GM12891 (cell line): ENCODE data around the gene SIGLEC8.
"Not testable (repeated sequence)": the region's sequence is repeated elsewhere in the genome, so short reads cannot be mapped to it uniquely, and the experiment has no call there.

Experiments
- DNase-seq: peaks from one replicate; pipeline ENCODE4 v3.0.0; 2011; ENCODE audit warnings: low spot score; ENCODE audit not compliant: insufficient read length
- FAIRE-seq: peaks from 2 replicates; lab custom pipeline; 2011; peaks lifted over from hg19 to GRCh38; lab: Jason Lieb, UNC
- PAX5 ChIP-seq: IDR thresholded peaks from 2 replicates; pipeline ENCODE4 v1.6.1; 2011; ENCODE audit warnings: low read length, moderate library complexity, mild to moderate bottlenecking; ENCODE audit not compliant: insufficient read depth, severe bottlenecking
- POLR2A ChIP-seq: IDR thresholded peaks from 2 replicates; pipeline ENCODE4 v1.6.1; 2011; ENCODE audit warnings: low read depth, low read length, control low read depth
- POLR2AphosphoS5 ChIP-seq: IDR thresholded peaks from 2 replicates; pipeline ENCODE4 v1.6.1; 2011; ENCODE audit warnings: low read depth, low read length, control low read depth
- POU2F2 ChIP-seq: IDR thresholded peaks from 2 replicates; pipeline ENCODE4 v1.6.1; 2011; ENCODE audit warnings: low read depth, mild to moderate bottlenecking, control low read depth, low read length, moderate library complexity
- SPI1 ChIP-seq: IDR thresholded peaks from 2 replicates; pipeline ENCODE4 v1.6.1; 2011; ENCODE audit warnings: low read depth, low read length, control low read depth
- TAF1 ChIP-seq: IDR thresholded peaks from 2 replicates; pipeline ENCODE4 v1.6.1; 2011; ENCODE audit warnings: low read depth, low read length, control low read depth

The SIGLEC8 gene

DNA sequence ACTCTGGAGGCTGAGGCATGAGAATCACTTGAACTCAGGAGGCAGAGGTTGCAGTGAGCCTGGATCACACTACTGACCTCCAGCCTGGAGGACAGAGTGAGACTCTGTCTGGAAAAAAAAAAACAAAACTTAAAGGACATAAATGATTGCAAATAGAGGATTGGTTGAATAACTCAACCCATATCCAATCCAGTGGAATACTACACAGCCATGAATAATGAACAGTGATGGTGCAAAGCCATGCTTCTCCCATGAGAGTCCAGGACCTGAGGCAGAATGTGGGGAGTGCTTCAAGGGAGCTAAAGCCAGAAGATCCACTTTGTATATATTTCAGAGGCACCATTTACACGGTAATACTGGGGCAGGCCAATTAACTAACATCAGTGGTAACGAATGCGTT is 17.9 kb upstream of the SIGLEC8 start:
- no peak for TF ChIP-seq POLR2AphosphoS5
- no peak for TF ChIP-seq TAF1
- TF ChIP-seq POU2F2: no peak
- no peak for TF ChIP-seq SPI1
- TF ChIP-seq PAX5: no peak
- no peak for TF ChIP-seq POLR2A
- no peak for FAIRE-seq

DNA sequence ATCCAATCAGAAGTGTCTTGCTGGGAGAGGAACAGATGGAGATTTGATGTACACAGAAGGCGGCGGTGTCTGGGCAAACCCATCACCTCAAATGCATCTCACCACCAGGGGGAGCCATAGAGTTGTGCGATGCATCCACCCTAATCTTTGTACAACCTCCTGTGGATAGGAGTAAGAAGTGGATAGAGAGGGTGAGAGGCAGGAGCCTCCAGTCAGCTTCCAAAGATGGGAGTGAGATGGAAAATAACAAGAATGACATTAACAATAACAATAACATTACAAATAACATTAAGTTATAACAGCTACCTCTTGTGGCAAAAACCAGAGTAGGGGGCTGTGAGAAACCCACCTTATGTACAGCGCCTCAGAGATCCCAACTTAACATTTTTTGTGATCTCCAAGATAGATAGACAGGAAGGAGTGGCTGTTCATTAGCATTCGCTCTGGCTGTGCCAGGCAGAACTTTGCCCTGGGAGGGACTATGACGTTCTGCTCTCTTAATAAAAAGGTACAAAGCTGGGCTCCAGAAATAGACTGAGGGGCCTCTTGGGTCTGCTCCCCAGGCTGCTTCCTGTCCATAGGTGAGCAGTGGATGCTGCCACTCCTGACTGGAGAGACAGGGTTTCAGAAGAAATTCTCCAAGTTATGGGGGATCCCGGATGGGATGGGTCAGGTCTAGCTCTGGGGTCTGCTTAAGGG is 14.9 kb upstream of the SIGLEC8 start:
- FAIRE-seq (peak; percentile 92), DNase-seq (peak; percentile 52)
- TF ChIP-seq POLR2A (no peak), PAX5 (no peak), TAF1 (no peak), SPI1 (no peak), POLR2AphosphoS5 (no peak), POU2F2 (no peak)

More for the DNA sequence above, 17.9 kb upstream of the SIGLEC8 start:
- no peak for DNase-seq

DNA sequence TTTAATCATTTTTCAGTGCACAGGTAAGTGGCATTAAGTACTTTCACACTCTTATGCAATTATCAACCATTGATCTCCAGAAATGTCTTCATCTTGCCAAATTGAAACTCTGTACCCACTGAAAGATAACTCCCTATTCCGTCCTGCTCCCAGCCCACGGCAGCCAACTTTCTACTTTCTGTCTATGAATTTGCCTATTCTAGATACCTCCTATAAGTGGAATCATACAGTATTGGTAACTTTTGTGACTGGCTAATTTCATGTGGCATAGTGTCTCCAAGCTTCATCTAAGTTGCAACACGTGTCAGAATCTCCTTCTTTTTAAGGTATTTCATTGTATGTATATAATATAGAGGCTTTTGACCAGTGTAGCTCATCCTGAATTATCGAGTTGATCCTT is 14.4 kb upstream of the SIGLEC8 start:
- no peak for DNase-seq
- no peak for FAIRE-seq
- TF ChIP-seq POLR2AphosphoS5 (no peak), TAF1 (no peak), PAX5 (no peak), POLR2A (no peak)

DNA sequence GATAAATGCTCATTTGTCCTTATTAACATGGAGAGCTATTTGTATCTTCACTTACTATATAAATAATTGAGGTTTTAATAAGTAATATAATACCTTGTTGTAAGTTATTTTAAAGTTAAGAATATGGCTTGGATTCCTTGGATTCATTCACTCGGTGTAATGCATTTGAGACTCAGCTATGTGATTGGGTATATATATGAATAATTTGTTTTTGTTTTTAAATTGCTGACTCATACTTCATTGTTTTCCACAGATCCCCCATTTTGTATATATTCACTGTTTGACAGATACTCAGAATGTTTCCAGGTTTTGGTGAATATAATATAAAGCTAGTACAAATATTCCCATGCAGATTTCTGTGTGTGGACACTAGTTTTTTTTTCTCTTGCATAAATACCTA is 13.3 kb upstream of the SIGLEC8 start:
- FAIRE-seq (no peak), DNase-seq (no peak)
- TF ChIP-seq TAF1 (no peak), POLR2A (no peak), PAX5 (no peak)

DNA sequence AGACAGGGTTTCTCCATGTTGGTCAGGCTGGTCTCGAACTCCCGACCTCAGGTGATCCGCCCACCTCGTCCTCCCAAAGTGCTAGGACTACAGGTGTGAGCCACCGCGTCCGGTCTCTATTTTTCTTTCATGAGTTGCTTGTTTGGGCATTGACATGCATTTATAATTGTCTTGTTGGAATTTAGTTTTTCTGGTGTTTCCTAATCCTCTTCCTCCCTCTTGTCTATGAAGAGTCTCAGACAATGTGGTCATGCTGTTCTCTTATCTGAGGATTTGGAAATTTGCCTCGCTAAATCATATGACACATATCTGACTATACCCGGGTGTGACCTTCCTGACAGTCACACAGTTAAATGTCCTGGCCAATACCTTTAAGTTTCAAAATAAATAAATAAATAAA is 12.7 kb upstream of the SIGLEC8 start:
- FAIRE-seq (no peak), DNase-seq (no peak)
- no peak for TF ChIP-seq PAX5
- no peak for TF ChIP-seq TAF1
- TF ChIP-seq POLR2AphosphoS5: no peak
- TF ChIP-seq POU2F2: no peak
- no peak for TF ChIP-seq POLR2A
- TF ChIP-seq SPI1: no peak

DNA sequence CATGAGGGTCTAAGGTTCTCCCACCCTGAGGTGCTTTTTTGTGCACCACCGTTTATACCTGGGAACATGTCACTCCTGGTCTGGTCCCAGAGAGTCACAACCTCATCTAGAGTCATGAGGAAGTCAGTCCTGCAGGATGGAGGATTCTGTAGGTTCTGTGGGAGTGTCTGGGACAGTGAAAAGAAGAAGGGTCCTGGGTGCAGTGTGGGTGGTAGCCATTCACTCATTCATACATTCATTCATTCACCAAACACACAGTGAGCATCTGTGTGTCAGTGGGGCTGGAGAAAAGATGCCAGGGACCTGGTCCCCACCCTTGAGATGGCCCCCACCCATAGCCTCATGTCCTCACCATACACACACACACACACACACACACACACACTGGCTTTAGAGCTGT is 11.4 kb upstream of the SIGLEC8 start:
- DNase-seq (no peak), FAIRE-seq (no peak)

DNA sequence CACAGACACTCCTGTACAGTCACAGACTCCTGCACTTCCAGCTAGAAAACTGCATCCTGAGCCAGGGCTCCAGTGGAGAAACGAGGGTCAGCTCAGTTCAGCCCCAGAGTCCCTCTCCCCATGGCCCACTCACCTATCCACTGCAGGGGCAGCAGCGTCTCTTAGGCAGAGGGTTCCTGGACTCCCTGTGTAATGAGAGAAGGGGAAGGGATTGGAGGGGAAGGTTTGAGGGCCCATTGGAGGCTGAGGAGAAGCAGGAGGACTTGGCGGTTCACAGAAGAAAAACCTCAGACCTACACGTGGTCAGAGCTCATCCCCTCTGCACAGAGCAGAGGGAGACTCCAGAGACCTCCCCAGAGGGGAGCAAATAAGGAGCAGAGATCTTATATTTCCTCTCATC is 10.9 kb upstream of the SIGLEC8 start:
- DNase-seq (no peak), FAIRE-seq (no peak)
- TF ChIP-seq POU2F2: no peak
- no peak for TF ChIP-seq TAF1
- no peak for TF ChIP-seq POLR2A
- TF ChIP-seq POLR2AphosphoS5: no peak
- TF ChIP-seq SPI1: no peak
- no peak for TF ChIP-seq PAX5

More for the DNA sequence above, 11.4 kb upstream of the SIGLEC8 start:
- TF ChIP-seq TAF1 (no peak), POU2F2 (no peak), PAX5 (no peak), POLR2AphosphoS5 (no peak), POLR2A (no peak)

DNA sequence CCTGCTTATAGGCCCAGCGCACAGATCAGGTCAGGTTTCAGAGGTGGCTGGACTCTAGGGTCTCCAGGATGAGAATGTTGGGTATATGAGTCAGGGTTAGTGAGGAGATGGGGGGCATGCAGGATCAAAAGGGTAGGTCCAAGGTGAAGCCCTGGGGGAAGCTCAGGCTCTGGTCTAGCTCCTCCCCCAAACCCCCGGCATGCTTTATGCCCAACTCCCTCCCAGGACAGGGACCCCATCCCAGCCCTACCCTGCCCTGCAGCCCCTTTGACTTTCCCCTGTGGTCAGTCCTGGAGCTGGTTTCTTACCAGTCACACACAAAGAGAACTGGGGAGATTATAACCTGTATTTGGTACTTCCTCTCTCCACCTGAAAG is 10.3 kb upstream of the SIGLEC8 start:
- FAIRE-seq (no peak), DNase-seq (no peak)
- TF ChIP-seq PAX5: no peak
- TF ChIP-seq POU2F2: no peak
- TF ChIP-seq TAF1: no peak
- no peak for TF ChIP-seq POLR2AphosphoS5
- TF ChIP-seq SPI1: no peak
- no peak for TF ChIP-seq POLR2A

DNA sequence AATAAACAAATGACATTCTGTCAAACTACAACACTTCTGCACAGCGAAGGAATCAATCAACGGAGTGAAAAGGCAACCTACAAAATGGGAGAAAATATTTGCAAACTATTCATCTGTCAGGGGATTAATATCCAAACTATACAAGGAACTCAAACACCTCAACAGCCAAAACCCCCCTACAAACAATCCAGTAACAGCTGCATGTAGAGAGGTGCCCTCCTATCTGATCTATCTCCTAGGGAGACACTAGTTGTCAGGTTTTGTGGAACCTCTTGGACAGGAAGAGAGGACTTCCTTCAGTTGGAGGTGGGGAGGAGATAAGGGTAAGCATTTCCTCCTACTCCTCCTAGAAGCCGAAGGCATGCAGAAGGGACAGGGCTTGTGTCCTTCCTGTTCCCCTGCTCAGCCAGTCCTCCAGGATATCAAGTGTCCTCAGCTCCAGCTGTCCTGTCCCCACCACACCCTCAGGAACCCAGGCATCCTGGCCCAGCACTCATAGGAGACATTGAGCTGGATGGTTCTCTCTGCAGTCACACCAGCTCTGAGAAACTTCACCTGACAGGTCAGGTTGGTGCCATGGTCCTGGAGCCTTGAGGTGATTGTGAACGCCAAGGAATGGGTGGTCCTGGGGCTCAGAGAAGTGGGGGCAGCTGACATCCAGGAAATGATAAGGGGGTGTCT is 9.8 kb upstream of the SIGLEC8 start:
- no peak for FAIRE-seq
- DNase-seq: no peak

DNA sequence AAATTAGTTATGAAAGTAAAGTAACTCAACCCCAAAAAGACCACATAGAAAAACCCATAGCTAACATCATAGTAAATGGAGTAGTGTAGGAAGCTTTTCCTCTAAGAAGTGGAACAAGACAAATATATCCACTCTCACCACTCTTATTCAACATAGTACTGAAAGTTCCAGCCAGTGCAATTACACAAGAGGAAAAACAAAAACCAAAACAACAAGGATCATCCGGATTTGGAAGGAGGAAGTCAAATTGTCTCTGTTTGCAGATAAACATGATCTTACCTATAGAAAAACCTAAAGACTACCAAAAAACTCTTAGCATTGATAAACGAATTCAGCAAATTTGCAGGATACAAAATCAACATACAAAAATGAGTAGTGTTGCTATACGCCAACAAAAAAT is 8.5 kb upstream of the SIGLEC8 start:
- TF ChIP-seq POLR2AphosphoS5: no peak
- no peak for TF ChIP-seq PAX5
- no peak for TF ChIP-seq POU2F2
- TF ChIP-seq POLR2A: no peak
- no peak for TF ChIP-seq SPI1
- no peak for TF ChIP-seq TAF1
- FAIRE-seq: no peak
- DNase-seq: no peak

More for the DNA sequence above, 9.8 kb upstream of the SIGLEC8 start:
- TF ChIP-seq POU2F2 (no peak), POLR2AphosphoS5 (no peak), POLR2A (no peak), SPI1 (no peak), PAX5 (no peak), TAF1 (no peak)

DNA sequence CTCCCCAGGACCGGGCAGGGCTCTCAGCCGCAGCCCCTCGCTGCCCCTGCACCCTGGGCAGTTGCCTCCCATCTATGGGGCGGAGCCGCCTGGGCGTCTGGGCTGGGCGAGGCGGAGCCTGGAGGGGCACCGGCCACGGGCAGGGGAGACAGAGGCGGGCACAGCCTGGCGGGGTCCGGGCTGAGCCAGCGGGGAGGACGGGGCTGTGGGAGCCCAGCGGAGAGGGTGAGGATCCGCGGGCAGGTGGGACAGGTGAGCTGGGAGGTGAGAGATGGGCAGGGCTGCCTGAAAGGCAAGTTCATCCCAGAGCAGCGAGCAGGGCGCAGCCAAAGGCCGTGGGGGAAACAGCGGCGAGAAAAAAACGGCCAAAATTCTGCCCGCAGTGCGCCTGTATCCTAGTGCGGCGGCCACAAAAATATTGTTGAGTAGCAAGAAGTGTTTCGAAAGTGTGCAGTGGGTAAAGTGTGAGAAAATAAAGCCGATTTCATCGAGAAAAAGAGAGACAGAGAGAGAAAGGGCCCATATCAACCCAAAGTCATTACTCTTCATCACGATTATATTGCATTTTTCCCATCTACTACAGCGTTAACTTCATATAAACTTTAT is 5.8 kb upstream of the SIGLEC8 start:
- FAIRE-seq: not testable (repeated sequence)

More for the DNA sequence above, 5.8 kb upstream of the SIGLEC8 start:
- DNase-seq: not testable (repeated sequence)
